AG20443 (cell line): ENCODE data around the gene UBXN7.
"Not testable (repeated sequence)": the region's sequence is repeated elsewhere in the genome, so short reads cannot be mapped to it uniquely, and the experiment has no call there.

Experiments
- DNase-seq: peaks from one replicate; pipeline ENCODE4 v3.0.0; 2012; ENCODE audit warnings: low spot score, mixed read lengths

UBXN7 gene

DNA sequence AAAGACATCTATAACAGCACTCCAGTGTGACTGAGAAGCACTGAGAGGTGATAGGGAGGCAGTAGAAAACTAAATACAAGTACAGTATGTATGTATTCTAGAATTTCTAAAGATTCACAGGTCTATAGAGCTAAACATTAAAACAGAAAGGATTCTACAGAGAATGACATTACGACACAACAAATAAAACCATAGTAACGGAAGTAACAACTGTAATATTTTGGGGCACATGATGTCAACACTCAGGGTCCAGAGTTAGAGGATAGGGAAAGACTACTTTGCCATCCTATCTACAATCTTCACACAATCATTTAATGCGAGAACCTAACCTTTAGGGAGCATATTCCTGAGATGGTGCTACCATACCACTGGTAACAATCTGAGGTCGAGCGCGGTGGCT lies 13.6 kb downstream of the UBXN7 start:
- no peak for DNase-seq

DNA sequence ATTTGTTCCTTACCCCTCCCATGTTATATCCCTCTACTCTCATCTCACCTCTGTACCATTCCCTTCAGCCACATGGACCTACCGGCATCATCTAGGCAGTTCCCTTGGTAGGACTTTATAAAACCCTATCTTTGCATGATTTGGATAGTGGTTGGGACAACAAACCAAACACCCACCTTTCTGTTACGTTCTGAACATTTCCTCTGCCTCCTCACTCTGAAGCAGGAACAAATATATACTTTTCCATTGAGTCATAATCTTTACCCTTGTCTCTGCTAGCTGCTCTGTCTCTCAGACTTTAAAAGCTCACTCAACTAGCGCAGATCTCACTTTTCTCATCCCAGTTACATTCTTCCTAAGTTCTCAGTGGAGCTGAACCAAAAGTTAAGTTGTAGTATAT lies 17.8 kb downstream of the UBXN7 start:
- DNase-seq, result no peak

DNA sequence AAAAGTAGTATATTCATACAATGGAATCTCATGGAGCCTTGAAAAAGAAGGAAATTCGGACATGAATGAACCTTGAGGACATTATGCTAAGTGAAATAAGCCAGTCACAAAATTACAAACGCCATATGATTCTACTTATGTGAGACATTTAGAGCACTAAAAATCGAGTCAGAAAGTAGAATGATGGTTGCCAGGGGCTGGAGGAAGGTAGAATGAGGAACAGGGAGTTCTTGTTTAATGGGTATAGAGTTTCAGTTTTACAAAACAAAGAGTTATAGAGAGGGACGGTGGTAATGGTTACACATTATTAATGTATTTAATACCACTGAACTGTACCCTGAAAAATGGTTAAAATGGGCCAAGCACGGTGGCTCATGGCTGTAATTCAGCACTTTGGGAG lies 19.5 kb downstream of the UBXN7 start:
- no peak for DNase-seq

DNA sequence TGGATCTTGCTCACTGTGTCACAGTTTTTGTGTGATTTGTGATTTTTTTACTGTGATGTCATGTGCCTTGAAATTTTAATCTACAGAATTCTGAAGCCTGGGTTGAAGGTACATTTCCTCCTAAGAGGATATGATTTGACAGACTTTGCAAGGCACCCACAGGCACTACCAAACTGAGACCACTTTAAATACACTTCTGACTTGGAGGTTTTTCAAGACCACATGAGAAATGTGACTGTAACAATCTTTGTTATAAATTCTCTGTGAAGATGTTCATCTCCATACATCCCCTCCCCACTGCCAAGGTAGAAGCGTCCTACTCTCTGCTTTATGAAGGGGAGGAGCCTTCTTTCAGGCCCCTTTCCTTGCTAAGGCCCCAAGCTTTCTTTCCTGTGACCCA lies 22.8 kb downstream of the UBXN7 start:
- no peak for DNase-seq

DNA sequence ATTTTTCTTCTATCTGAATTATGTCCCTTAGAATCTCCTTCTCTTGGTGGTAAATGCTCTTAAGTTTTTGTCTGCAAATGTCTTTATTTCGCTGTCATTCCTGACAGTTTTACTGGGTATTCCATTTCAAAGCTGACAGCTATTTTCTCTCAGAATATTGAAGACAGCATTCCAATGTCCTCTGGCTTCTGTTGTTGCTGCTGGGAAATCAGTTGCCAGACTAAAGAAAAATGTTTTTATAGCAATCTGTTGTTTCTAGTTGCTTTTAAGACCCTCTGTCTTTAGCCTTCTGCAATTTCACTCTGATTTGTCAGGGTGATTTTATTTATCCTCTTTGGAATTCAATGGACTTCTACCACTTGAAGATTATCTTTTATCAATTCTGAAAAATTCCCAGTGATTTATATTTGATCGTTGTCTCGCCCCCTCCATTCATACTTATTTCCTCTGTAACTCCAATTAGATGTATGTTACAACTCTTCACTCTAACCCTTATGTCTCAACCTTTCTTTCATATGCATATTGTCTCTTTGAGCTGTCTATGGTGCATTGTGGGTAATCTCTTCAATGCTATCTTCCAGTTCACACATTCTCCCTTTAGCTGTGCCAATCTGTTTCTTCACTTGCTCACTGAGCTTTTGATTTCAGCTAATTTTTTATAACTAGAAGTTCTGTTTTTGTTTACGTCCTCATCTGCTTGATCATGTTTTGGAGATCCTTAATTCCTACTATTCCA lies 23.5 kb downstream of the UBXN7 start:
- DNase-seq, result no peak

DNA sequence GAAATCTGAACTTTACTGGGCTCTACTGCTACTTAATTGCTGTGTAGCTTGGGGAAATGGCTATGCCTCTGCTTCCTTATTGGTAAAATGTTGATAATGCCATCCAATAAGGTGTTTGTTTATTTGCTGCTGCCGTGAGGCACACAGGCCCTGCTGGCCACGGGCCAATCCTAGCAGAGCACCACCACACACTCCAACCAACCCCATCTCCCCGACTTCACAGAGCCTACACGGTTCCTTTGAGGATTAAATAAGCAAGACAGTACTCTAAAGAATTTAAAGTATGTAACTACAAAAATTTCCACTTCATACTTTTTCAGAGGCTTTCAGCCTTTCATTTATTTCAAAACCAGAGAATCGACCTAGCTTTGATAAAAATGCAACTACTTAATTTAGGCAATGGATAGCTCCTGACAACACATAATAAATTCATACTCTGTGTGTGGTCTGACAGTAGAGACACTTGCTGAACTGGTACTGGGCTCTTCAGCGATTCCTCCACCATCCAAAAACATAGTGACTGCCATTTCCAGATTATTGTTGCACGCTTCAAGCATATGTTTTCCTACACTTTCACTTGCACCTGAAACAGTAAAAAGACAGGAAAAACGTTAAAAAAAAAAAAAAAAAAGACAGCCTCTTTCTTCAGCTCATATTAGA lies 25.3 kb downstream of the UBXN7 start:
- peak; percentile 75 for DNase-seq

DNA sequence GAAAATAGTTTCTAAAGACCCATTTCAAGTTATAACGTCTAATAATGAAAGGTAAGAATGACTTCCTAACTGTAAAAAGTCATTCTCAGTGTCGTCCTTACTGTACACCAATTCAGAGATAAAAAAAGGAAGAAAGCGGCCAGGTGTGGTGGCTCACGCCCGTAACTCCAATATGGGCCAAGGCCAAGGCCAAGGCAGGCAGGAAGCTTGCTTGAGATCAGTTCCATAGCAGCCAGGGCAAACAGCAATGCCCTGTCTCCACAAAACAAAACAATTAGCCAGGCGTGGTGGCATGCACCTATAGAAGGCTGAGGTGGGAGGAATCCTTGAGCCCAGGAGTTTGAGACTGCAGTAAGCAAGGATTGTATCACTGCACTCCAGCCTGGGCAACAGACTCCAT lies 31.9 kb downstream of the UBXN7 start:
- no peak for DNase-seq

DNA sequence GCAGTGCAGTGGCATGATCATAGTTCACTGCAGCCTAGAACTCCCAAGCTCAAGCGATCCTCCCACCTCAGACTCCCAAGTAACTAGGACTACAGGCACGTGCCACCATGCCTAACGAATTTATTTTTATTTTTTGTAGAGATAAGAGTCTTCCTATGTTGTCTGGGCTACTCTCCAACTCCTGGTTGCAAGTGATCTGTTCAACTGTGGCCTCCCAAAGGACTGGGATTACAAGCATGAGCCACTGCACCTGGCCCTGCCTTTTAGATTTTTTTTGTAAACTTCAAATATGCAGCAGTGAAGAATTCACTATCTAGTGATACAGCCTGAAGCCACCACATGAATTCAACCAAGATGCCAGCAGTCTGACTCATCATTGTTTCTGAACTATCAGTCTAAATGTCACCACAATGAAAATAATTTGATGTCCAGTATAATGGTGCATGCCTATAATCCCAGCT lies 32.7 kb downstream of the UBXN7 start:
- DNase-seq, result peak; percentile 38

DNA sequence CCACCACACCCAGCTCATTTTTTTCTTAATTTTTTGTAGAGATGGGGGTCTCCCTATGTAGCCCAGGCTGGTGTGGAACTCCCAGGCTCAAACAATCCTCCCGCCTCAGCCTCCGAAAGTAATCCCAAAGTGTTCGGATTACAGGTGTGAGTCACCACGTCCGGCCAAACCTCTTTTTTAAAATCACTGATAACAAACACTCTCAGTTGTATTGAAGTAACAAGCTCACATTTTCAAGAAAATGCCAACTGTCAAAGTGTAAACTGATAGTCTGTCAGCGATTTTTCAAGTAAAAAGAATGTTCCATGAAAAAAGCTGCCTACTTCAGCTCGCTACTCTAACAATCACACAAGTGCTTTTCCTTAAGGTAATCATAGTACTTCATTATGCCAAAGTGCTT lies 33.4 kb downstream of the UBXN7 start:
- DNase-seq, result no peak

DNA sequence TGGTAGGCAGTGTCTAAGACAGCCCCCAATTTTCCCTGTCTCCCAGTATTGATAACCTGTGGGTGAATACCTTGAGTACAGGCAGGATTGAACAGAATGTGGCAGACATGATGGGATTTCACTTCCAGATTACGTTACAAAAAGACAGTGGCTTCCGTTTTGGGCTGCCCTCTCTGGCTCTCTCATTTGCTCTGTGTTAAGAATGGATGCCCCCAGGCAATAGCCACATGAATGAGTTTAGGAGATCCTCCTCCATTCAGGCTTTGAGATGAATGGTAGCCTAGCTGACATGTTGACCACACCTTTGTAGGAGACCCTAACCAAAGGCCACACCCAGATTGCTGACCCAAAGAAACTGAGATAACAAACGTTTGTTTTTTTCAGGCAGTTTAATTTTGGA lies 34.3 kb downstream of the UBXN7 start:
- no peak for DNase-seq

DNA sequence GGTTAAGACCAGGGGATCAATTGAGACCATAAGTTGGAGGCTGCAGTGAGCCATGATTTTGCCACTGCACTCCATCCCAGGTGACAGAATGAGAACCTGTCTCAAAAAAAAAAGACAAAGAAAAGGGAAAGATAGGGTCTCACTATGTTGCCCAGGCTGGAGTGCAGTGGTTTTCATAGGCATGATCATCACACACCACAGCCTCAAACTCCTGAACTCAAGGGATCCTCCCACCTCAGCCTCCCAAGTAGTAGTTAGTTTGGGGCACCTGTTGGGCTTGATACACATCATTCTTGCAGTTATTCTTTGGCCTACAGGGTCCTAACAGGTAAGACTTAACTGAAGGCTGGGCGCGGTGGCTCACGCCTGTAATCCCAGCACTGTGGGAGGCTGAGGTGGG lies 42.1 kb downstream of the UBXN7 start:
- DNase-seq, result no peak

DNA sequence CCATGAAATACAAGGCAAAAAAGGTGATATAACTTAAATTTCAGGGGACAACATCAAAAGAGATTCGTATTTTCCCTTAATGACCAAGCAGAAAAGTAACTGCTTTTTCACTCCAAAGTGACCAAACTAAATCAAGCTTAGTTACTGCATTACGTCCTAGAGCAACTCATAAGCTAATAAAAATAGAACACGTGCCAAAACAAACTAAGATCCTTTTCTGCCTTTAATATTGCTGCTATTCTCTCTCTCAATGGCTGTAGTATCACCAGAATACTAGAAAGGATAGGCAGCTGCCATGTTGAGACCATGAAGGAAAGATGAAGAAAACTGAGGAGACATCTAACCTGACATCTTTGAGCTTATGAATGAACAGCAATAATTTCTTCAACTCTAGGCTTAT lies 43.3 kb downstream of the UBXN7 start:
- DNase-seq, result no peak

DNA sequence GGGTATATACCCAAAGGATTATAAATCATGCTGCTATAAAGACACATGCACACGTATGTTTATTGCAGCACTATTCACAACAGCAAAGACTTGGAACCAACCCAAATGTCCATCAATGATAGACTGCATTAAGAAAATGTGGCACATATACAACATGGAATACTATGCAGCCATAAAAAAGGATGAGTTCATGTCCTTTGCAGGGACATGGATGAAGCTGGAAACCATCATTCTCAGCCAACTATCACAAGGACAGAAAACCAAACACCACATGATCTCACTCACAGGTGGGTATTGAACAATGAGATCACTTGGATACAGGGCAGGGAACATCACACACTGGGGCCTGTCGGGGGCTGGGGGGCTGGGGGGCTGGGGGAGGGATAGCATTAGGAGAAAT lies 44.3 kb downstream of the UBXN7 start:
- not testable (repeated sequence) for DNase-seq

DNA sequence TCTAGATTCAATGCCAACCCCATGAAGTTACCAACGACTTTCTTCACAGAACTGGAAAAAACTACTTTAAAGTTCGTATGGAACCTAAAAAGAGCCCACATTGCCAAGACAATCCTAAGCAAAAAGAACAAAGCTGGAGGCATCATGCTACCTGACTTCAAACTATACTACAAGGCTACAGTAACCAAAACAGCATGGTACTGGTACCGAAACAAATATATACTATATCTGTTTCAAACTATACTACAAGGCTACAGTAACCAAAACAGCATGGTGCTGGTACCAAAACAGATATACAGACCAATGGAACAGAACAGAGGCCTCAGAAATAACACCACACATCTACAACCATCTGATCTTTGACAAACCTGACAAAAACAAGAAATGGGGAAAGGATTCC lies 45.4 kb downstream of the UBXN7 start:
- not testable (repeated sequence) for DNase-seq

DNA sequence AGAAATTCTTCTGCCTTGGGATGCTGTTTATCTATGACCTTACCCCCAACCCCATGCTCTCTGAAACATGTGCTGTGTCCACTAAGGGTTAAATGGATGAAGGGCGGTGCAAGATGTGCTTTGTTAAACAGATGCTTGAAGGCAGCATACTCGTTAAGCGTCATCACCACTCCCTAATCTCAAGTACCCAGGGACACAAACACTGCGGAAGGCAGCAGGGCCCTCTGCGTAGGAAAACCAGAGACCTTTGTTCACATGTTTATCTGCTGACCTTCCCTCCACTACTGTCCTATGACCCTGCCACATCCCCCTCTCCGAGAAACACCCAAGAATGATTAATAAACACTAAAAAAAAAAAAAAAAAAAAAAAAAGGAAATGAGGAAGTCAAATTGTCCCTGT lies 46.2 kb downstream of the UBXN7 start:
- not testable (repeated sequence) for DNase-seq

DNA sequence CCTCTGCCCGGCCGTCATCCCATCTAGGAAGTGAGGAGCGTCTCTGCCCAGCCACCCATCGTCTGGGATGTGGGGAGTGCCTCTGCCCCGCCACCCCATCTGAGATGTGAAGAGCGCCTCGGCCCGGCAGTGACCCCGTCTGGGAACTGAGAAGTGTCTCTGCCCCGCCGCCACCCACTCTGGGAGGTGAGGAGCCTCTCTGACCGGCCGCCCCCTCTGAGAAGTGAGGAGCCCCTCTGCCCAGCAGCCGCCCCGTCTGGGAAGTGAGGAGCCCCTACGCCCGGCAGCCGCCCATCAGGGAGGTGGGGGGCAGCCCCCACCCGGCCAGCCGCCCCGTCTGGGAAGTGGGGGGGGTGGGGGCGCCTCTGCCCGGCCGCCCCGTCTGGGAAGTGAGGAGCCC lies 46.8 kb downstream of the UBXN7 start:
- DNase-seq, result not testable (repeated sequence)

DNA sequence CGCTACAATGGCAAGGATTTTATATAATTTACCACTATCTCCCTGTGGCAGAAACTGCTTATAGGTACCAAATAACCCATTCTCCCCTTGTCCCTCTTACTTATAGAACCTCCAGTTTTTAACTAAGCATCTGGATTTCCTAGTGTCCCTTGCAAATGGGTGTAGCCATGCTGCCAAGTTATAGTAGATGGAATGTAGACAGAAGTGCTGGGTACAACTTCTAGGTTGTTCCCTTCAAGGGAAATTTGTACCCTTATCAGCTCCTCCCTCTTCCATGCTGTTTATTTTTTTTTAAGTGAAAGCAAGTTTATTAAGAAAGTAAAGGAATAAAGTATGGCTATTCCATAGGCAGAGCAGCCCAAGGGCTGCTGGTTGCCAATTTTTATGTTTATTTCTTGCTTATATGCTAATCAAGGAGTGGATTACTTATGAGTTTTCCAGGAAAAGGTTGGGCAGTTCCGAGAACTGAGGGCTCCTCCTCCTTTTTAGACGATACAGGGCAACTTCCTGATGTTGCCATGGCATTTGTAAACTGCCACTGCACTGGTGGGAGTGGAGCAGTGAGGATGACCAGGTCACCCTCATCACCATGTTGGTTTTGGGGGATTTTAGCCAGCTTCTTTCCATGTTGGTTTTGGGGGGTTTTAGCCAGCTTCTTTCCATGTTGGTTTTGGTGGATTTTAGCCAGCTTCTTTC lies 53.9 kb downstream of the UBXN7 start:
- DNase-seq, result no peak

DNA sequence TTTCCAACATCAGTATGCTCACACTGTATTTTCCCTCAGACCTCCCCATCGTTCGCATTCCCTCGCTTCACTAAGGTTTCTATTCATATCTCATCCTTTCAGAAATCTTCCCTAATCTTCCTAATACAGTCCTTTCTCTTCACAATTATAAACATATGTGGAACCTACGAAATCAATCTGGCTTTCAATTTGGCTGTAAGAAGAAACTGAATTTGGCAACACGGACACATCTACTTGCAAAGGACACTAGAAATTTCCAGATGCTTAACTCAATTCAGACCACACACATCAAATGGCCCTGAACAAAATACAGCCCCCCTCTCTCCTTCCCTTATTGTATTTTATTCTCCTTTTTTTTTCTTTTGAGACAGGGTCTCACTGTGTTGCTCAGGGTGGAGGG lies 54.9 kb downstream of the UBXN7 start:
- no peak for DNase-seq

DNA sequence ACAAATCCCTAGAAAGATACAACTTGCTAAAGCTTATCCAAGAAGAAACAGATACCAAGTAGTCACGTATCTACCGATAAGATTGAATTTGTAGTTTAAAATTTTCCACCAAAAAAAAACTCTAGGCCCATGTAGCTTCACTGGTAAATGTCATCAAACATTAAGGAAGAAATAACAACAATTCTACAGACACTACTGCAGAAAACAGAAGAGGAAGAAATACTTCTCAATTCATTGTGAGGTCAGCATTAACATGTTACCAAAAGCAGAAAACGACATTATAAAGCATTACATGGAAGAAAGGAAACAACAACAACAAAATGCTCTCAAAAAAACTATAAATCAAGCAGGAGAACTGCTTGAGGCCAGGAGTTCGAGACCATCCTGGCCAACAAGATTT lies 66.5 kb downstream of the UBXN7 start:
- DNase-seq, result no peak

DNA sequence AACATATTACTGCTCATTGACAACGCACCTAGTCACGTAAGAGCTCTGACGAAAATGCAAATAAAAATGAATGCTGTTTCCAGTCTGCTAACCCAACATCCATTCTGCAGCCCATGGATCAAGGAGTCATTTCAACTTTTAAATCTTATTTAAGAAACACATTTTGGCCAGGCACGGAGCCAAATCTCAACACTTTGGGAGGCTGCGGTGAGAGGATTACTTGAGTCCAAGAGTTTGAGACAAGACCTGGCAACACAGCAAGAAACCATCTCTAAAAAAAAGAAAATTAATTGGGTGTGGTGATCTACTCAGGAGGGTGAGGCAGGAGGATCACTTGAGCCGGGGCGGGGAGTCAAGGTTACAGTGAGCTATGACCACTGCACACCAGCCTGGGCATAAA lies 71.6 kb downstream of the UBXN7 start:
- no peak for DNase-seq

DNA sequence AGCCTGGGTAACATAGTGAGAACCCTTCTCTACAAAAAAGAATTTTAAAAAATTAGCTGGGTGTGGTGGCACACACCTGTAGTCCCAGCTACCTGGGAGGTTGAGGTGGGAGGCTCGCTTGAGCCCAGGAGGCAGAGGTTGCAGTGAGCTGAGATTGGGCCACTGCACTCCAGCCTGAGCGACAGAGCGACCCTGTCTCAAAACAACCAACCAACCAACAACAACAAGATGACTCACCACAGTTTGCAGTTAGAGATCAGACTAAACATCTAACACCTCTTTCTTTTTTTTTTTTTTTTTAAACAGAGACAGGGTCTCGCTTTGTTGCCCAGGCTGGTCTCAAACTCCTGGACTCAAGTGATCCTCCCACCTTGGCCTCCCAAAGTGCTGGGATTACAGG lies 73.7 kb downstream of the UBXN7 start:
- DNase-seq, result not testable (repeated sequence)

DNA sequence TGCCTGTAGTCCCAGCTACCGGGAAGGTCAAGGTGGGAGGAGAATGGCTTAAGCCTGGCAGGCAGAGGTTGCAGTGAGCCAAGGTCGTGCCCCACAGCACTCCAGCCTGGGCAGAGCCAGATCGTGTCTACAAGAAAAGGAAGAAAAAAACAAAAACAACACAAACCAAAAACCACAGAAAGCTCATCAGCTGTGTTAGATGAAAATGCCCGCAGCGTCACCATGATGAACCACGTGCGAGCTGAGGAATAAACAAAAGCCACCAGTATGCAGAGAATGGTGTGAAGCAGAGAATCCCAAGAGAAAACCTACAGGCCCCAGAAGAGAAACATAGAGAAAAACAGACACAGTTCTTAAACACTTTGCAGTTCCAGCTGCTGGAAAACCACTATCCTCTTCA lies 74.3 kb downstream of the UBXN7 start:
- DNase-seq, result no peak

DNA sequence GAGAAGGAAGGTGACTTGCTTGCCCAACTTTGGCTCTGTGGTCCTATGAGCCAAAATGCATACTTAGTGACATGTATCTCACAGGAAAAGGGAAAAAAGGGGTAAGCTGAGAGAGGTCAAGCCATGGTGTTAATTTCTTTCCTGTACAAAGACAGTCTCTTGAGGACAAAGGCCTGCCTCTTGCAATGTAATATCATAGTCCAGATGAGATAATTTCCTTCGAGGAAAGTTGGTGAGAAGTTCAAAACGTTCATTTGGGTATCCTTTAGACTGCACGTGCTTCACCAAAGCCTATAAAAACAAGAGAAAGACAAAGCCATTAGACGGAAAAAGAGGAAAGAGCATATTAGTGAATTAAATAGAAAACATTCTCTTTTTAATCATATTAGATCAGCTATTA lies 75.7 kb downstream of the UBXN7 start:
- DNase-seq, result no peak
